Mammary epithelial cell (primary cell): ENCODE measurements around the gene FARSA.

ENCODE experiments used
- EZH2 ChIP-seq: IDR thresholded peaks from 2 replicates; pipeline ENCODE4 v1.6.1; 2012; ENCODE audit warnings: low read length, inconsistent platforms, borderline replicate concordance
- TF ChIP-seq, protein P1 (sequence below), 2 donors: IDR thresholded peaks in 1 of 2; conservative IDR thresholded peaks in 1 of 2; 2 replicates each; pipeline ENCODE4 v1.5.1; 2011 to 2012; ENCODE audit warnings: inconsistent platforms in 2 of 2, low read length in 2 of 2, mild to moderate bottlenecking in 2 of 2, control low read depth in 1 of 2, low read depth in 1 of 2; ENCODE audit not compliant: insufficient read depth in 1 of 2; ENCODE audit errors: extremely low read depth in 1 of 2

- TF ChIP-seq, protein P1, sequence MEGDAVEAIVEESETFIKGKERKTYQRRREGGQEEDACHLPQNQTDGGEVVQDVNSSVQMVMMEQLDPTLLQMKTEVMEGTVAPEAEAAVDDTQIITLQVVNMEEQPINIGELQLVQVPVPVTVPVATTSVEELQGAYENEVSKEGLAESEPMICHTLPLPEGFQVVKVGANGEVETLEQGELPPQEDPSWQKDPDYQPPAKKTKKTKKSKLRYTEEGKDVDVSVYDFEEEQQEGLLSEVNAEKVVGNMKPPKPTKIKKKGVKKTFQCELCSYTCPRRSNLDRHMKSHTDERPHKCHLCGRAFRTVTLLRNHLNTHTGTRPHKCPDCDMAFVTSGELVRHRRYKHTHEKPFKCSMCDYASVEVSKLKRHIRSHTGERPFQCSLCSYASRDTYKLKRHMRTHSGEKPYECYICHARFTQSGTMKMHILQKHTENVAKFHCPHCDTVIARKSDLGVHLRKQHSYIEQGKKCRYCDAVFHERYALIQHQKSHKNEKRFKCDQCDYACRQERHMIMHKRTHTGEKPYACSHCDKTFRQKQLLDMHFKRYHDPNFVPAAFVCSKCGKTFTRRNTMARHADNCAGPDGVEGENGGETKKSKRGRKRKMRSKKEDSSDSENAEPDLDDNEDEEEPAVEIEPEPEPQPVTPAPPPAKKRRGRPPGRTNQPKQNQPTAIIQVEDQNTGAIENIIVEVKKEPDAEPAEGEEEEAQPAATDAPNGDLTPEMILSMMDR (conservative IDR thresholded peaks at IDR 0.05 in 1 of 2, IDR thresholded peaks at IDR 0.05 in 1 of 2; ENCODE audit: extremely low read depth in 1 of 2, insufficient read depth in 1 of 2, low read depth in 1 of 2, low read length in 2 of 2), result no peak
- no peak for TF ChIP-seq EZH2
Observed at GRCh38 chr19:12967907-12968306, 34.4 kb upstream of the FARSA start.
